ENCODE data around the gene CCDC9. TPM values are rescaled to one million over a fixed set of nuclear protein-coding genes. Genes with fewer than 3 reads are reported as not detected.
A peak's percentile ranks its signal among the peaks of the same experiment; 100 is the strongest.

CCDC9 gene
- total RNA-seq, 4 donors from 2014 or later = 20.9 to 27.5 (median 22.4) TPM

DNA sequence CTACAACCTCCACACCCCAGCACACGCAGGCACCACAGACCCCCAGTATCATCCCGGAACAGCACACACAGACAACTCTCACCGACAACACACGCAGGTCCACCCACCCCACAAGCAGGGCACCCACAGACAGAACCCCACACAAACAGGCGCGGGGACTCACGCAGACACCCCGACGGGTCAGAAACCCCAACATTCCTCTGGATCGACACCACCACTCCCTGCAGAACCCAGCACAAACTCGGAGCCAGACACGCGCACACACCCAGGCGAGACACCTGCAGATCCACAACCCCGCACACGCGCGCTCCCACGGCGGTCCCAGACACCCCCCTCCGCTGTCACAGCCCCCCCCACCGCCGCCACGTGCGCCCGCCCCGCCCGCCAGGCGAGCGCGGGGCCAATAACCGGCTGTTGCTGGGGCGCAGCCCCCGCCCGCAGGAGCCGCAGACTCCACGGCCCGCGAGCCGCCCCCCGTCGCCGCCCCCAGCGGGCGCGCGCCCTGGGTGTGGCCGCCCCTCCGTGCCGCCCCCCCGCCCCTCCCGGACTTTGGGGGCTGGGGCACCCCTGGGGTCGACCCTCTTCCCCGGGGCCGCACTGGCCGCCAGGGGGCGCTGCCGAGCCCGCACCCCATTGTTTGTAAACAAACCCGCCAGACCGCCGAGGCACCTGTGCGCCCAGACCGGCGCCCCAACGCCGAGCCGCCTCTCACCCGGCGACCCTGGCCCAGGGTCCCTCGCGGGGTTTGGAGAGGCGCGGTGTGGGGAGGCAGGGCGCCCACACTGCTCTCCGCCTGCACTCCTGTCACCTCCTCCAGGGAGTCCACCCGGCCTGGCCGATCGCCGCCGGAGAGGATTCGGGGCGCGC, 26.0 kb upstream of the CCDC9 start:
- Histone ChIP-seq H3K4me1 (peaks cover 12 to 65% (median 45%) of the 10 kb centered on the region in 4 donors), H3K27me3 (no peaks in the 10 kb centered on the region), H3K27ac (peak overlapping the region; percentile 97 to 100 (median 99)), H3K4me3 (peak overlapping the region; percentile 83 to 99 (median 97)), H3K36me3 (no peaks in the 10 kb centered on the region), H3K9me3 (no peaks in the 10 kb centered on the region)
- intact Hi-C loops (cut with DNase I; ENCODE audit: low total_unique reads) = no loop called here
- 0% methylated on average over 30 of the region's 84 CpGs; no CpG with 5 or more reads in 1 of the 2 donors for WGBS, 2 donors (ENCODE audit: low coverage in 1 of 2)
- in situ Hi-C loops (cut with MboI; ENCODE audit: low pct_ligation_motif_present in 1 of 4, low pct_unique_long_range_greater_than_20kb in 1 of 4, low sequenced_read_pairs in 3 of 4) = no loop called here
- DNase-seq = peak; percentile 82
- TF ChIP-seq EP300 (IDR thresholded peaks at IDR 0.05; ENCODE audit: low read depth) (no peak), POLR2AphosphoS5 (IDR thresholded peaks at IDR 0.05) (no peak), POLR2A (IDR thresholded peaks at IDR 0.05) (no peak)
- TF ChIP-seq, protein P1, sequence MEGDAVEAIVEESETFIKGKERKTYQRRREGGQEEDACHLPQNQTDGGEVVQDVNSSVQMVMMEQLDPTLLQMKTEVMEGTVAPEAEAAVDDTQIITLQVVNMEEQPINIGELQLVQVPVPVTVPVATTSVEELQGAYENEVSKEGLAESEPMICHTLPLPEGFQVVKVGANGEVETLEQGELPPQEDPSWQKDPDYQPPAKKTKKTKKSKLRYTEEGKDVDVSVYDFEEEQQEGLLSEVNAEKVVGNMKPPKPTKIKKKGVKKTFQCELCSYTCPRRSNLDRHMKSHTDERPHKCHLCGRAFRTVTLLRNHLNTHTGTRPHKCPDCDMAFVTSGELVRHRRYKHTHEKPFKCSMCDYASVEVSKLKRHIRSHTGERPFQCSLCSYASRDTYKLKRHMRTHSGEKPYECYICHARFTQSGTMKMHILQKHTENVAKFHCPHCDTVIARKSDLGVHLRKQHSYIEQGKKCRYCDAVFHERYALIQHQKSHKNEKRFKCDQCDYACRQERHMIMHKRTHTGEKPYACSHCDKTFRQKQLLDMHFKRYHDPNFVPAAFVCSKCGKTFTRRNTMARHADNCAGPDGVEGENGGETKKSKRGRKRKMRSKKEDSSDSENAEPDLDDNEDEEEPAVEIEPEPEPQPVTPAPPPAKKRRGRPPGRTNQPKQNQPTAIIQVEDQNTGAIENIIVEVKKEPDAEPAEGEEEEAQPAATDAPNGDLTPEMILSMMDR (IDR thresholded peaks at IDR 0.05) = peak; percentile 60 to 97 (median 91)

DNA sequence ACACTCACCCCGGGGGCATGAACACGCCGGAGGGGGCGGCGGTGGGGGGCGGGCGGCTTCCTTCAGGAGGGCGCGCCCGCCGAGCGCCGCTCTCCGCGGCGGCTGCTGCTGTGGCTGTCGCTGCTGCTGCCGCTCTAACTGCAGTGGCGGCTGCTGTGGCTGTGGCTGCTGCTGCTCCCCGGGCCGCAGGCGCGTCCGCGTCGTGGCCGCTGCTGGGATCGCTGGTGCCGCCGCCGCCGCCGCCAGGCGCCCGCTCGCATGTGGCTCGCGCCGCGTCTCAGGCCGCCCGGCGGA, 25.5 kb upstream of the CCDC9 start, which contains the start of gene BBC3:
BBC3 (minus strand) TSS at position 279 of the 294 bp plus-strand sequence. CDS start 2,768 bp downstream, outside the sequence.
- no peaks in the 10 kb centered on the region for H3K9me3 ChIP-seq
- H3K36me3 ChIP-seq = no peaks in the 10 kb centered on the region
- WGBS, 2 donors (ENCODE audit: low coverage in 1 of 2) = 0% methylated on average over 5 of the region's 43 CpGs; no CpG with 5 or more reads in 1 of the 2 donors
- no peak for TF ChIP-seq POLR2AphosphoS5 (IDR thresholded peaks at IDR 0.05)
- TF ChIP-seq, protein P1 (IDR thresholded peaks at IDR 0.05) = no peak
- no peak for TF ChIP-seq EP300 (IDR thresholded peaks at IDR 0.05; ENCODE audit: low read depth)
- TF ChIP-seq POLR2A (IDR thresholded peaks at IDR 0.05) = no peak
- H3K4me1 ChIP-seq = peaks cover 12 to 59% (median 39%) of the 10 kb centered on the region in 4 donors
- in situ Hi-C loops (cut with MboI; ENCODE audit: low pct_ligation_motif_present in 1 of 4, low pct_unique_long_range_greater_than_20kb in 1 of 4, low sequenced_read_pairs in 3 of 4) = no loop called here
- intact Hi-C loops (cut with DNase I; ENCODE audit: low total_unique reads) = no loop called here
- peak within 1 kb of the TSS; percentile 97 to 100 (median 99) for H3K27ac ChIP-seq
- H3K4me3 ChIP-seq = peak within 1 kb of the TSS; percentile 83 to 99 (median 97)
- no peaks in the 10 kb centered on the region for H3K27me3 ChIP-seq
- no peak for DNase-seq

DNA sequence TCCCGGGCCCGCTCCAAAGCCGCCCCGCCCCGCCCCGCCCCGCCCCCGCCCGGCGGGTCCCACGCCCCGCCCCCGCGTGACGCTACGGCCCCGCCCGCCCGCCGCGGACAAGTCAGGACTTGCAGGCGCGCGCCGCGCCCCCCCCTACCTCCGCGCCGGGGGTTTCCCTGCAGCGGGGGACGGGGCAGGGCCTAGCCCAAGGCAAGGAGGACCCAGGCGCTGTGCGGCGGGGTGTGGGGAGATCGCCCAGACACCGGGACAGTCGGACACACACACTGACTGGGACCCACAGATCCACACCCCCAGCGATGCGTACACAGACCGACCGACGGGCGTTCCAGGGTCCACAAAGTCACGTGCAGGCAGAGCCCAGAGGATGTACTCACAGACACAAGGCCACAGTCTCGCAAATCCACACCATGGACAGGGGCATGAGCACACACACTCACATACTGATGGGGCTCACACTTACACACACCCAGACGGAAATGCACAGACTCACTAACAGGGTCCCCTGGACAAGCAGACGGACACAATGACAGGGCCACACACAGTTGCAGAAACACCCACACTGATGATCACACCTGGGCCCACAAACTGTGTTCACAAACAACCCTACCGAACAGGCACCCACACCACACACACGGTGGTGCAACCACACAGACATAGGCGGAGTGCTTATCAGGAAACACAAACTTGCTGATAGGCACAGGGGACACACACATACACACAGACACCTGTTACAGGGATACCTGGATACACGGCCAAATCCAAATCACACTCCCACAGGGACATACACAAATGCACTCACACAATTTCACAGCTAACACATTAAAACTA, 24.9 kb upstream of the CCDC9 start:
- Histone ChIP-seq H3K4me1 (peaks cover 12 to 55% (median 37%) of the 10 kb centered on the region in 4 donors), H3K27me3 (no peaks in the 10 kb centered on the region), H3K9me3 (no peaks in the 10 kb centered on the region), H3K36me3 (no peaks in the 10 kb centered on the region), H3K27ac (peak overlapping the region; percentile 97 to 100 (median 99)), H3K4me3 (peak overlapping the region; percentile 29 to 98 (median 90))
- 33% methylated on average over 7 of the region's 51 CpGs; no CpG with 5 or more reads in 1 of the 2 donors for WGBS, 2 donors (ENCODE audit: low coverage in 1 of 2)
- in situ Hi-C loops (cut with MboI; ENCODE audit: low pct_ligation_motif_present in 1 of 4, low pct_unique_long_range_greater_than_20kb in 1 of 4, low sequenced_read_pairs in 3 of 4) = no loop called here
- TF ChIP-seq, protein P1 (IDR thresholded peaks at IDR 0.05) = no peak
- TF ChIP-seq EP300 (IDR thresholded peaks at IDR 0.05; ENCODE audit: low read depth) (no peak), POLR2A (IDR thresholded peaks at IDR 0.05) (peak; percentile 86), POLR2AphosphoS5 (IDR thresholded peaks at IDR 0.05) (peak; percentile 61 to 83 (median 79))
- peak; percentile 94 for DNase-seq
- intact Hi-C loops (cut with DNase I; ENCODE audit: low total_unique reads) = no loop called here

Data from transverse colon (tissue), 4 donors.